HepG2 (cell line): Measurements from ENCODE around the gene CLDN11. TPM values are rescaled to one million over a fixed set of nuclear protein-coding genes. Genes with fewer than 3 reads are reported as not detected.

Experiments
- ATAC-seq: fragments of 200-7000 bp; cut with Tn5 transposase; 3 replicates; pipeline ENCODE4 v1.9.1; 2020; ENCODE audit warnings: mild to moderate bottlenecking, moderate library complexity
- BruUV-seq: library from RNA; stranded (reverse); fragments of 400-500 nt; replicated peaks from 2 replicates; lab custom pipeline; 2021; lab: Mats Ljungman, UMichigan
- CTCF ChIA-PET: fragments of 300-600 bp; formaldehyde crosslinking; extraction: SDS; loops from one replicate; lab custom pipeline; 2021; ENCODE audit warnings: low total read pairs, inconsistent platforms, low intra/inter-chr PET ratio; lab: Yijun Ruan, JAX
- POLR2A ChIA-PET: fragments of 350-600 bp; sonication (Branson Sonifier 250); formaldehyde crosslinking; loops from one replicate; lab custom pipeline; 2020; ENCODE audit warnings: antibody characterized with exemption, inconsistent platforms; lab: Yijun Ruan, JAX
- DNase-seq: peaks from one replicate; pipeline ENCODE4 v3.0.0-alpha.2; 2015; ENCODE audit warnings: low spot score
- FAIRE-seq: peaks from 3 replicates; lab custom pipeline; 2011; peaks lifted over from hg19 to GRCh38; lab: Jason Lieb, UNC
- H2AFZ ChIP-seq: one replicate; pipeline ENCODE4 v1.6.1; 2011; ENCODE audit warnings: low read length, inconsistent platforms
- H3K27ac ChIP-seq: fragments of 300-600 bp; 3 replicates; pipeline ENCODE4 v1.8.0; 2011; ENCODE audit warnings: mixed run types, mild to moderate bottlenecking, mixed read lengths, low read length, inconsistent platforms; ENCODE audit not compliant: insufficient read depth; ENCODE audit errors: extremely low read length
- H3K27me3 ChIP-seq, 2 experiments: fragments of 200-600 bp in 1 of 2; 2 replicates in 1 of 2; 3 replicates in 1 of 2; pipeline versions ENCODE4 v1.6.0 to v1.8.0; 2011; ENCODE audit warnings: low read length in 2 of 2, mild to moderate bottlenecking in 2 of 2, moderate library complexity in 2 of 2, inconsistent platforms in 1 of 2; ENCODE audit not compliant: insufficient read depth in 2 of 2, control insufficient read depth in 1 of 2
- H3K36me3 ChIP-seq, 2 experiments: fragments of 200-600 bp in 1 of 2; replicated peaks in 1 of 2; 2 replicates in 1 of 2; 3 replicates in 1 of 2; pipeline versions ENCODE4 v1.5.1 to v1.8.0; 2011; ENCODE audit warnings: low read length in 2 of 2, inconsistent platforms in 1 of 2; ENCODE audit not compliant: insufficient read depth in 2 of 2, control insufficient read depth in 1 of 2
- H3K4me1 ChIP-seq: 2 replicates; pipeline ENCODE4 v1.5.1; 2012; ENCODE audit warnings: low read length, inconsistent platforms; ENCODE audit not compliant: insufficient read depth
- H3K4me2 ChIP-seq: 2 replicates; pipeline ENCODE4 v1.6.0; 2011; ENCODE audit warnings: low read depth, low read length, inconsistent platforms
- H3K4me3 ChIP-seq, 3 experiments: fragments of 200-600 bp in 1 of 3; sonication (generic), shearing (Covaris generic) in 1 of 3; replicated peaks in 1 of 3; 2 replicates each; pipeline ENCODE4 v1.5.1; 2011 to 2016; ENCODE audit warnings: low read length in 3 of 3, inconsistent platforms in 2 of 3, low read depth in 2 of 3, mild to moderate bottlenecking in 2 of 3, control low read depth in 1 of 3, mixed read lengths in 1 of 3; ENCODE audit not compliant: insufficient read depth in 1 of 3
- H3K79me2 ChIP-seq: one replicate; pipeline ENCODE4 v1.6.1; 2011; ENCODE audit warnings: low read length, inconsistent platforms; ENCODE audit not compliant: insufficient read depth
- H3K9ac ChIP-seq: 2 replicates; pipeline ENCODE4 v1.6.0; 2011; ENCODE audit warnings: mild to moderate bottlenecking, low read depth, low read length, inconsistent platforms; ENCODE audit not compliant: insufficient read depth
- H3K9me3 ChIP-seq: 2 replicates; pipeline ENCODE4 v1.5.1; 2012; ENCODE audit warnings: mild to moderate bottlenecking, low read length
- H4K20me1 ChIP-seq: 2 replicates; pipeline ENCODE4 v1.6.0; 2011; ENCODE audit warnings: inconsistent platforms, mild to moderate bottlenecking, low read length, moderate library complexity; ENCODE audit not compliant: insufficient read depth
- HOXD1 ChIP-seq: sonication (generic); formaldehyde crosslinking; IDR thresholded peaks from 2 replicates; pipeline ENCODE4 v1.5.0; 2020; ENCODE audit warnings: missing genetic modification reagents
- PHF20 ChIP-seq: sonication (generic); formaldehyde crosslinking; IDR thresholded peaks from 2 replicates; pipeline ENCODE4 v1.5.0; 2020; ENCODE audit warnings: mild to moderate bottlenecking, missing genetic modification reagents
- SMC3 ChIP-seq: IDR thresholded peaks from 2 replicates; pipeline ENCODE4 v1.6.1; 2011; ENCODE audit warnings: low read length, improper control_type of control experiment
- STAG1 ChIP-seq: sonication (generic); formaldehyde crosslinking; IDR thresholded peaks from 2 replicates; pipeline ENCODE4 v1.4.0; 2020; ENCODE audit warnings: missing genetic modification reagents
- ZNF264 ChIP-seq: sonication (generic); formaldehyde crosslinking; IDR thresholded peaks from 2 replicates; pipeline ENCODE4 v1.4.0; 2020; ENCODE audit warnings: missing genetic modification reagents
- WGBS: methylation state at CpG from one replicate; pipeline ENCODE4 v1.1.6; 2017; ENCODE audit warnings: low lambda C conversion rate; 5-methylcytosine and 5-hydroxymethylcytosine counted together
- in situ Hi-C: cut with HindIII; loops from 2 replicates; pipeline ENCODE4 v1.10.0; 2017; ENCODE audit warnings: low pct_unique_long_range_greater_than_20kb; ENCODE audit not compliant: extremely low pct_ligation_motif_present
- intact Hi-C: fragments of 100-400 bp; cut with micrococcal nuclease; formaldehyde crosslinking; loops from one replicate; pipeline ENCODE4 v1.10.0; 2022; ENCODE audit not compliant: unreplicated experiment
- polyA plus RNA-seq, 8 experiments: library from polyadenylated mRNA; depleted of rRNA in 3 of 8; stranded (reverse) in 7 of 8; unstranded in 1 of 8; fragments of >200 nt; fragmentation: Illumina TruSeq in 4 of 8; extraction: Trizol in 4 of 8; gene quantifications; 2 replicates each; pipeline versions ENCODE4 v1.2.1 to v1.2.3, GENCODE V29; 2011 to 2016; ENCODE audit warnings: low read depth in 4 of 8, missing spikeins in 1 of 8, mixed read lengths in 1 of 8; ENCODE audit not compliant: insufficient read depth in 1 of 8
- total RNA-seq, 5 experiments: library from RNA; depleted of rRNA; stranded (reverse); fragments of >200 nt; fragmentation: Illumina TruSeq; extraction: Trizol; gene quantifications; 2 replicates each; pipeline ENCODE4 v1.2.3, GENCODE V29; 2016; ENCODE audit warnings: low read depth in 1 of 5
- TF ChIP-seq, protein P1 (sequence below): sonication (generic); formaldehyde crosslinking; IDR thresholded peaks from 2 replicates; pipeline ENCODE4 v1.8.1; 2022; ENCODE audit warnings: low read depth, mild to moderate bottlenecking, missing genetic modification reagents
- TF ChIP-seq, protein P2 (sequence below): sonication (generic); formaldehyde crosslinking; conservative IDR thresholded peaks from 2 replicates; pipeline ENCODE4 v1.4.0; 2020; ENCODE audit warnings: missing genetic modification reagents
- TF ChIP-seq, protein P3 (sequence below): sonication (generic); formaldehyde crosslinking; IDR thresholded peaks from 2 replicates; pipeline ENCODE4 v1.4.0; 2020; ENCODE audit warnings: mild to moderate bottlenecking, missing genetic modification reagents
- TF ChIP-seq, protein P4 (sequence below): sonication (generic); formaldehyde crosslinking; IDR thresholded peaks from 2 replicates; pipeline ENCODE4 v1.4.0; 2020; ENCODE audit warnings: missing genetic modification reagents, mild to moderate bottlenecking, borderline replicate concordance

Gene CLDN11
- total and polyA plus RNA-seq, 2 of the 13 experiments (the other 11 are each of a cell fraction or from before 2014, with no cell fraction given) = 4.2 to 4.9 TPM

DNA sequence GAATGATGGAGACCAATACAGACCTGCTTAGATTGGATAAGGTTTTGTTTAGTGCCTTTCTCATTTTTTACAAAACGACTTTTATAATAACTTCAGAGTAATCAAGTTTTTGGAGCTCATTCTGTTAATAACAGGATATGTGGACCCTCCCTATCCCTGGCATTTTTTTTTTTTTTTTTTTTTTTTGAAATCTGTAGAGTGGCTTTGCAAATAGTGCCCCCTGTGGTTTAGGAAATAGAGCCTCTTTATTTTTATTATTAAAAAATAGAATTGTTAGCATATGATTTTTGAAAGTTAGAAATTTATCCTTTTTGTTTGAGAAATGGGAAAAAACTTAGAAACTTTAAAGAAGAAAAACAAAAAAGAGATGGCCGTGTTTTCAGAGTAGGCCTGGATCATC is 49.7 kb upstream of the CLDN11 start:
- no peak overlapping the region for H3K4me2 ChIP-seq
- POLR2A ChIA-PET = no interaction called here
- in situ Hi-C loops = loop anchor here (5.0 kb wide), 1 partner anchor 57 kb away; no protein-coding TSS in a partner anchor

More for the DNA sequence above, 49.7 kb upstream of the CLDN11 start:
- no peaks in the 10 kb centered on the region for H3K9me3 ChIP-seq
- no peak overlapping the region for H3K27ac ChIP-seq
- peaks cover 0 to 1% of the 10 kb centered on the region in 2 experiments; a peak in 1 of 5 replicates for H3K36me3 ChIP-seq
- TF ChIP-seq, protein P1, sequence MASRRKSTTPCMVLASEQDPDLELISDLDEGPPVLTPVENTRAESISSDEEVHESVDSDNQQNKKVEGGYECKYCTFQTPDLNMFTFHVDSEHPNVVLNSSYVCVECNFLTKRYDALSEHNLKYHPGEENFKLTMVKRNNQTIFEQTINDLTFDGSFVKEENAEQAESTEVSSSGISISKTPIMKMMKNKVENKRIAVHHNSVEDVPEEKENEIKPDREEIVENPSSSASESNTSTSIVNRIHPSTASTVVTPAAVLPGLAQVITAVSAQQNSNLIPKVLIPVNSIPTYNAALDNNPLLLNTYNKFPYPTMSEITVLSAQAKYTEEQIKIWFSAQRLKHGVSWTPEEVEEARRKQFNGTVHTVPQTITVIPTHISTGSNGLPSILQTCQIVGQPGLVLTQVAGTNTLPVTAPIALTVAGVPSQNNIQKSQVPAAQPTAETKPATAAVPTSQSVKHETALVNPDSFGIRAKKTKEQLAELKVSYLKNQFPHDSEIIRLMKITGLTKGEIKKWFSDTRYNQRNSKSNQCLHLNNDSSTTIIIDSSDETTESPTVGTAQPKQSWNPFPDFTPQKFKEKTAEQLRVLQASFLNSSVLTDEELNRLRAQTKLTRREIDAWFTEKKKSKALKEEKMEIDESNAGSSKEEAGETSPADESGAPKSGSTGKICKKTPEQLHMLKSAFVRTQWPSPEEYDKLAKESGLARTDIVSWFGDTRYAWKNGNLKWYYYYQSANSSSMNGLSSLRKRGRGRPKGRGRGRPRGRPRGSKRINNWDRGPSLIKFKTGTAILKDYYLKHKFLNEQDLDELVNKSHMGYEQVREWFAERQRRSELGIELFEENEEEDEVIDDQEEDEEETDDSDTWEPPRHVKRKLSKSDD (CRISPR knock-in tag) = no peak
- no peak for TF ChIP-seq ZNF264 (CRISPR knock-in tag)
- TF ChIP-seq PHF20 (CRISPR knock-in tag) = no peak
- TF ChIP-seq SMC3 = 0 out of 2 replicates have a peak, but pooled peaks have one; percentile 27
- peak; percentile 34 for TF ChIP-seq STAG1
- TF ChIP-seq, protein P2, sequence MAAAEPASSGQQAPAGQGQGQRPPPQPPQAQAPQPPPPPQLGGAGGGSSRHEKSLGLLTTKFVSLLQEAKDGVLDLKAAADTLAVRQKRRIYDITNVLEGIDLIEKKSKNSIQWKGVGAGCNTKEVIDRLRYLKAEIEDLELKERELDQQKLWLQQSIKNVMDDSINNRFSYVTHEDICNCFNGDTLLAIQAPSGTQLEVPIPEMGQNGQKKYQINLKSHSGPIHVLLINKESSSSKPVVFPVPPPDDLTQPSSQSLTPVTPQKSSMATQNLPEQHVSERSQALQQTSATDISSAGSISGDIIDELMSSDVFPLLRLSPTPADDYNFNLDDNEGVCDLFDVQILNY (CRISPR knock-in tag) = no peak
- TF ChIP-seq, protein P3, sequence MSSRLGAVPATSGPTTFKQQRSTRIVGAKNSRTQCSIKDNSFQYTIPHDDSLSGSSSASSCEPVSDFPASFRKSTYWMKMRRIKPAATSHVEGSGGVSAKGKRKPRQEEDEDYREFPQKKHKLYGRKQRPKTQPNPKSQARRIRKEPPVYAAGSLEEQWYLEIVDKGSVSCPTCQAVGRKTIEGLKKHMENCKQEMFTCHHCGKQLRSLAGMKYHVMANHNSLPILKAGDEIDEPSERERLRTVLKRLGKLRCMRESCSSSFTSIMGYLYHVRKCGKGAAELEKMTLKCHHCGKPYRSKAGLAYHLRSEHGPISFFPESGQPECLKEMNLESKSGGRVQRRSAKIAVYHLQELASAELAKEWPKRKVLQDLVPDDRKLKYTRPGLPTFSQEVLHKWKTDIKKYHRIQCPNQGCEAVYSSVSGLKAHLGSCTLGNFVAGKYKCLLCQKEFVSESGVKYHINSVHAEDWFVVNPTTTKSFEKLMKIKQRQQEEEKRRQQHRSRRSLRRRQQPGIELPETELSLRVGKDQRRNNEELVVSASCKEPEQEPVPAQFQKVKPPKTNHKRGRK (CRISPR knock-in tag) = no peak
- no peak for TF ChIP-seq HOXD1 (CRISPR knock-in tag)
- TF ChIP-seq, protein P4, sequence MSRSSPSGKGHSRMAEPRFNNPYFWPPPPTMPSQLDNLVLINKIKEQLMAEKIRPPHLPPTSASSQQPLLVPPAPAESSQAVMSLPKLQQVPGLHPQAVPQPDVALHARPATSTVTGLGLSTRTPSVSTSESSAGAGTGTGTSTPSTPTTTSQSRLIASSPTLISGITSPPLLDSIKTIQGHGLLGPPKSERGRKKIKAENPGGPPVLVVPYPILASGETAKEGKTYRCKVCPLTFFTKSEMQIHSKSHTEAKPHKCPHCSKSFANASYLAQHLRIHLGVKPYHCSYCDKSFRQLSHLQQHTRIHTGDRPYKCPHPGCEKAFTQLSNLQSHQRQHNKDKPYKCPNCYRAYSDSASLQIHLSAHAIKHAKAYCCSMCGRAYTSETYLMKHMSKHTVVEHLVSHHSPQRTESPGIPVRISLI (CRISPR knock-in tag) = 0 out of 2 replicates have a peak, but pooled peaks have one; percentile 15
- peaks cover 12% of the 10 kb centered on the region for H3K4me1 ChIP-seq
- H2AFZ ChIP-seq = no peak overlapping the region
- ATAC-seq (no peak), FAIRE-seq (no peak), DNase-seq (no peak)
- BruUV-seq = no TSS peak
- CTCF ChIA-PET = interaction anchor here (2.2 kb wide), 1 partner anchor 58 kb away, joined by 19 read pairs; no protein-coding TSS in a partner anchor
- no peaks in the 10 kb centered on the region for H3K27me3 ChIP-seq
- no peaks in the 10 kb centered on the region for H4K20me1 ChIP-seq
- WGBS = 58% methylated on average over 2 of the region's 2 CpGs
- intact Hi-C loops = loop anchor here (1.0 to 5.0 kb wide), 2 partner anchors 59 to 182 kb away; no protein-coding TSS in a partner anchor
- no peak overlapping the region for H3K9ac ChIP-seq
- no peak overlapping the region for H3K4me3 ChIP-seq
- no peaks in the 10 kb centered on the region for H3K79me2 ChIP-seq
